K562 (cell line): ENCODE data around the gene CTCFL. TPM values are rescaled to one million over a fixed set of nuclear protein-coding genes. Genes with fewer than 3 reads are reported as not detected.

ENCODE experiments used
- CREB3L1 ChIP-seq: fragments of 450-650 bp; IDR thresholded peaks from 2 replicates; pipeline ENCODE4 v1.6.1; 2014; ENCODE audit warnings: low read depth, mild to moderate bottlenecking, moderate library complexity, borderline replicate concordance
- EHMT2 ChIP-seq: fragments of 450-650 bp; IDR thresholded peaks from 2 replicates; pipeline ENCODE4 v1.6.1; 2018; ENCODE audit warnings: antibody characterized with exemption
- FOXM1 ChIP-seq, 2 experiments: fragments of 450-650 bp in 1 of 2; sonication (generic) in 1 of 2; formaldehyde crosslinking in 1 of 2; IDR thresholded peaks; 2 replicates each; pipeline versions ENCODE4 v1.6.1 to v1.9.0; 2017 to 2022; ENCODE audit warnings: low read depth in 2 of 2, mild to moderate bottlenecking in 2 of 2, missing genetic modification reagents in 1 of 2, moderate library complexity in 1 of 2
- FOXP1 ChIP-seq: sonication (generic); formaldehyde crosslinking; IDR thresholded peaks from 2 replicates; pipeline ENCODE4 v1.8.0; 2022; ENCODE audit warnings: mild to moderate bottlenecking, missing genetic modification reagents
- HMG20B ChIP-seq: fragments of 250-450 bp; sonication (Bioruptor Pico); IDR thresholded peaks from 2 replicates; pipeline ENCODE4 v1.5.0; 2021; ENCODE audit warnings: mild to moderate bottlenecking
- MECOM ChIP-seq: fragments of 250-450 bp; sonication (Bioruptor Pico); IDR thresholded peaks from 2 replicates; pipeline ENCODE4 v1.8.0; 2022; ENCODE audit warnings: inconsistent platforms
- MGA ChIP-seq: fragments of 450-650 bp; IDR thresholded peaks from 2 replicates; pipeline ENCODE4 v1.6.1; 2016; ENCODE audit warnings: mild to moderate bottlenecking, moderate library complexity
- MYC ChIP-seq, 2 experiments: fragments of 250-450 bp in 1 of 2; sonication (Bioruptor Pico) in 1 of 2; IDR thresholded peaks; 2 replicates each; pipeline versions ENCODE4 v1.5.1 to v1.6.1; 2012 to 2021; ENCODE audit warnings: low read depth in 2 of 2, borderline replicate concordance in 1 of 2, improper control_type of control experiment in 1 of 2, low read length in 1 of 2, mild to moderate bottlenecking in 1 of 2, moderate library complexity in 1 of 2
- RBM22 ChIP-seq: fragments of 200-400 bp; formaldehyde crosslinking; IDR thresholded peaks from 2 replicates; pipeline ENCODE4 v1.6.1; 2018; ENCODE audit warnings: low read length, low read depth; ENCODE audit not compliant: poor library complexity, severe bottlenecking
- SMAD4 ChIP-seq: fragments of 250-450 bp; sonication (Bioruptor Pico); conservative IDR thresholded peaks from 2 replicates; pipeline ENCODE4 v1.8.0; 2021; ENCODE audit warnings: inconsistent platforms, mild to moderate bottlenecking, moderate library complexity
- SP1 ChIP-seq: sonication (generic); formaldehyde crosslinking; IDR thresholded peaks from 2 replicates; pipeline ENCODE4 v1.8.1; 2022; ENCODE audit warnings: mild to moderate bottlenecking, missing genetic modification reagents
- TAF7 ChIP-seq: fragments of 450-650 bp; IDR thresholded peaks from 2 replicates; pipeline ENCODE4 v1.6.1; 2016; ENCODE audit warnings: missing genetic modification characterization, missing compliant biosample characterization
- TEAD2 ChIP-seq: fragments of 450-650 bp; IDR thresholded peaks from 2 replicates; pipeline ENCODE4 v1.6.1; 2016; ENCODE audit warnings: missing genetic modification characterization, control low read depth, missing compliant biosample characterization
- ZFP36 ChIP-seq: fragments of 150-350 bp; IDR thresholded peaks from 2 replicates; pipeline ENCODE4 v1.6.1; 2018; ENCODE audit warnings: low read length, low read depth; ENCODE audit not compliant: partially characterized antibody
- polyA plus RNA-seq, 8 experiments: library from polyadenylated mRNA; depleted of rRNA in 4 of 8; stranded (reverse) in 5 of 8; unstranded in 3 of 8; fragments of >200 nt; fragmentation: Nextera tagmentation in 2 of 8; fragmentation: Illumina TruSeq in 1 of 8; extraction: Ambion mirVana in 2 of 8; extraction: Trizol in 1 of 8; gene quantifications; 2 replicates each; pipeline versions ENCODE4 v1.2.1 to v1.2.3, GENCODE V29; 2011 to 2014; ENCODE audit warnings: inconsistent platforms in 1 of 8, missing spikeins in 1 of 8
- total RNA-seq, 7 experiments: library from RNA; depleted of rRNA in 6 of 7; stranded (reverse); fragments of >200 nt in 6 of 7; fragmentation: Illumina TruSeq in 2 of 7; extraction: Trizol in 2 of 7; gene quantifications; 2 replicates each; pipeline versions ENCODE4 v1.2.1 to v1.2.3, GENCODE V29; 2011 to 2021; ENCODE audit warnings: low replicate concordance in 1 of 7

The CTCFL gene
- total and polyA plus RNA-seq, 9 of the 15 experiments (the other 6 are each of a cell fraction or from before 2014, with no cell fraction given) = 42.4 to 188 (median 111) TPM

DNA sequence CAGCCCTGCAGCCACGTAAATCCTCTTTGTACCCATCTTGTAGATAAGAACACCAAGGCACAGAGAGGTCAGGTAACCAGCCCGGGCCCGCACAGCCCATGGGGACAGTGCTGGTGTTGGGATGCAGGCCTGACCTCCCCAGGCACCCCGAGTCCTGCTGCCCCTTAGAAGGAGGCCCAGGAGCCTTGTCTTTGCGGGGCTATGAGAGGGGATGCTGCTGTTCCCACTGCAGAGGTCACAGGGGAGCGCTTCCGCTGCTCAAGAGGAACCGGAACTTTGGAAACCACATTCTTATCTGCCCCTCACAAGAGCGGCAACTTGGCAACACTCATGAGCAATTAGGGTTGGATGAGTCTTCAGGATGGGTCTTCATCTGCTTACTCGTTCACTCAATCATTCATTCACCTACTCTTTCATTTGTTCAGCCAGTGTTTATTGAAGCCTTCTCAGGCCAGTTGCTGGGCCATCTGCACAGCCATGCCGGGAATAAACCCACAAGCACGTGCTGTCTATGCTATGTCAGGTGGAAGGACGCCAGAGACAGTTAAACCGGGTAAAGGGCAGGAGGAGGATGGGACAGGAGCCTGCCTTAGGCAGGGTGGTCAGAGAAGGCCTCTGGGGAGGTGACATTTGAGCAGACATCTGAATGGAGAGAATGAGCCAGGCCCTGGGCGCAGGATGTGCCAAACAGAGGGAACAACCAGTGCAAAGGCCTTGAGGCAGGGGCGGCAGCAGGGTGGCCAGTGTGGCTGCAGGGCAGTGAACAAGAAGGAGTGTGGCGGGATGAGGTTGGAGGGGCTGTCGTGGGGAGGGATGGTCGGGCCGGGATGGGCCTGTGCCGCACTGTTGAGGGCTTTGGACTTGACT lies 72.9 kb downstream of the CTCFL start (continued):
- TF ChIP-seq MGA (peak; percentile 98), HMG20B (CRISPR knock-in tag) (no peak), CREB3L1 (no peak), MYC (IDR thresholded peaks at IDR 0.05; ENCODE audit: low read depth, low read length) (peak; percentile 59), MYC (CRISPR knock-in tag; IDR thresholded peaks at IDR 0.05; ENCODE audit: borderline replicate concordance, low read depth) (no peak), TEAD2 (no peak), SMAD4 (peak; percentile 90), ZFP36 (peak; percentile 52), FOXM1 (IDR thresholded peaks at IDR 0.05; ENCODE audit: low read depth) (peak; percentile 48), FOXM1 (CRISPR knock-in tag; IDR thresholded peaks at IDR 0.05; ENCODE audit: low read depth) (peak; percentile 60; the same call in 1 of the 2 replicates), TAF7 (no peak), EHMT2 (peak; percentile 98), RBM22 (no peak), SP1 (CRISPR knock-in tag) (peak; percentile 53; the same call in 1 of the 2 replicates), MECOM (CRISPR knock-in tag) (peak; percentile 78), FOXP1 (CRISPR knock-in tag) (no peak)
